ENCODE data around the gene UNC5A.
"Not testable (repeated sequence)": the region's sequence is repeated elsewhere in the genome, so short reads cannot be mapped to it uniquely, and the experiment has no call there.

The UNC5A gene

GRCh38 chr5:176863765-176864098, 53.4 kb downstream of the UNC5A start:
- no peak for DNase-seq (ENCODE audit: low read depth)

GRCh38 chr5:176864755-176865154, 54.4 kb downstream of the UNC5A start:
- no peak for DNase-seq (ENCODE audit: low read depth)

GRCh38 chr5:176865964-176866363, 55.6 kb downstream of the UNC5A start:
- no peak for DNase-seq (ENCODE audit: low read depth)

GRCh38 chr5:176866707-176867310, 56.5 kb downstream of the UNC5A start:
- no peak for DNase-seq (ENCODE audit: low read depth)

GRCh38 chr5:176868126-176868525, 57.8 kb downstream of the UNC5A start:
- DNase-seq (ENCODE audit: low read depth), result no peak

- DNase-seq (ENCODE audit: low read depth), result no peak
Observed at GRCh38 chr5:176868731-176869130, 58.4 kb downstream of the UNC5A start.

- no peak for DNase-seq (ENCODE audit: low read depth)
Observed at GRCh38 chr5:176869501-176870109, 59.2 kb downstream of the UNC5A start.

GRCh38 chr5:176870110-176870591, 59.8 kb downstream of the UNC5A start:
- DNase-seq (ENCODE audit: low read depth), result no peak

- DNase-seq (ENCODE audit: low read depth), result not testable (repeated sequence)
Observed at GRCh38 chr5:176870644-176871043, 60.3 kb downstream of the UNC5A start.

- DNase-seq (ENCODE audit: low read depth), result not testable (repeated sequence)
Observed at GRCh38 chr5:176872586-176872985, 62.2 kb downstream of the UNC5A start.

- not testable (repeated sequence) for DNase-seq (ENCODE audit: low read depth)
Observed at GRCh38 chr5:176873011-176873410, 62.7 kb downstream of the UNC5A start.

- DNase-seq (ENCODE audit: low read depth), result no peak
Observed at GRCh38 chr5:176873541-176874172, 63.3 kb downstream of the UNC5A start.

GRCh38 chr5:176874198-176874780, 63.9 kb downstream of the UNC5A start:
- no peak for DNase-seq (ENCODE audit: low read depth)

GRCh38 chr5:176875014-176875550, 64.7 kb downstream of the UNC5A start:
- no peak for DNase-seq (ENCODE audit: low read depth)

GRCh38 chr5:176875783-176876505, 65.6 kb downstream of the UNC5A start:
- DNase-seq (ENCODE audit: low read depth), result no peak

- DNase-seq (ENCODE audit: low read depth), result no peak
Observed at GRCh38 chr5:176876506-176877431, 66.4 kb downstream of the UNC5A start.

- DNase-seq (ENCODE audit: low read depth), result no peak
Observed at GRCh38 chr5:176877793-176878331, 67.5 kb downstream of the UNC5A start.

GRCh38 chr5:176878463-176878862, 68.1 kb downstream of the UNC5A start:
- DNase-seq (ENCODE audit: low read depth), result no peak

GRCh38 chr5:176878906-176879662, 68.7 kb downstream of the UNC5A start:
- no peak for DNase-seq (ENCODE audit: low read depth)

Data from stimulated activated CD4-positive, alpha-beta T cell treated with anti-CD3 and anti-CD28 coated beads, Interleukin-2, amount 100 ng/mL, for 4 hours (primary cell).